Measurements from ENCODE around the gene HRC. TPM values are rescaled to one million over a fixed set of nuclear protein-coding genes. Genes with fewer than 3 reads are reported as not detected.
A peak's percentile ranks its signal among the peaks of the same experiment; 100 is the strongest.

HRC gene
- polyA plus RNA-seq, 1 of the 3 experiments (the other 2 are of a cell fraction) = not detected

GRCh38 chr19:49117677-49118564 lies 37.3 kb downstream of the HRC start:
- ChIA-PET POLR2A (interaction anchor here (0.6 to 1.4 kb wide), 3 partner anchors 32 to 1372 kb away, joined by 3 read pairs; no protein-coding TSS in a partner anchor), CTCF (interaction anchor here (1.0 to 6.2 kb wide), 10 partner anchors 10 to 108 kb away, joined by 3 to 86 read pairs (median 4); no protein-coding TSS in a partner anchor)
- peaks cover 5 to 29% of the 10 kb centered on the region in 2 experiments; a peak in 1 of 4 replicates for H3K4me1 ChIP-seq (ENCODE audit: control insufficient read depth in 1 of 2, insufficient read depth in 2 of 2, low read depth in 1 of 2, low read length in 1 of 2)
- peak; percentile 17 for DNase-seq
- peaks cover 16% of the 10 kb centered on the region for H3F3A ChIP-seq (replicated peaks; ENCODE audit: insufficient read depth)
- H3K79me2 ChIP-seq (ENCODE audit: insufficient read depth) = no peaks in the 10 kb centered on the region; the same call in 1 of the 2 replicates
- no peak for TF ChIP-seq REST (IDR thresholded peaks at IDR 0.05; ENCODE audit: low read depth, low read length)
- TF ChIP-seq, protein P1, sequence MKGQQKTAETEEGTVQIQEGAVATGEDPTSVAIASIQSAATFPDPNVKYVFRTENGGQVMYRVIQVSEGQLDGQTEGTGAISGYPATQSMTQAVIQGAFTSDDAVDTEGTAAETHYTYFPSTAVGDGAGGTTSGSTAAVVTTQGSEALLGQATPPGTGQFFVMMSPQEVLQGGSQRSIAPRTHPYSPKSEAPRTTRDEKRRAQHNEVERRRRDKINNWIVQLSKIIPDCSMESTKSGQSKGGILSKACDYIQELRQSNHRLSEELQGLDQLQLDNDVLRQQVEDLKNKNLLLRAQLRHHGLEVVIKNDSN (IDR thresholded peaks at IDR 0.05; ENCODE audit: borderline replicate concordance, low read depth) = no peak
- no peak for TF ChIP-seq SIN3A (IDR thresholded peaks at IDR 0.05; ENCODE audit: borderline replicate concordance, low read depth, low read length)
- no peak for TF ChIP-seq RFX5 (IDR thresholded peaks at IDR 0.05; ENCODE audit: low read length)
- H3K4me3 ChIP-seq (ENCODE audit: low read depth in 2 of 2, low read length in 1 of 2) = peak overlapping the region; percentile 61 to 65
- H2AFZ ChIP-seq (ENCODE audit: low read depth) = peak overlapping the region; percentile 88; the same call in 1 of the 2 replicates
- no peaks in the 10 kb centered on the region for H3K27me3 ChIP-seq (ENCODE audit: insufficient read depth)
- no peaks in the 10 kb centered on the region for H4K20me1 ChIP-seq (ENCODE audit: insufficient read depth)
- H3K36me3 ChIP-seq (replicated peaks in 1 of 2; ENCODE audit: control insufficient read depth in 1 of 2, insufficient read depth in 2 of 2, low read length in 1 of 2) = no peaks in the 10 kb centered on the region
- H3K9me3 ChIP-seq = no peaks in the 10 kb centered on the region
- peak overlapping the region; percentile 82 to 93 for H3K27ac ChIP-seq (ENCODE audit: low read depth in 2 of 2, low read length in 1 of 2)
- 69% methylated on average over 19 of the region's 26 CpGs for WGBS (ENCODE audit: low lambda C conversion rate)
- no peaks in the 10 kb centered on the region for H3K9me2 ChIP-seq
- H3K4me2 ChIP-seq = peak overlapping the region; percentile 98
- peak overlapping the region; percentile 72; the same call in 1 of the 2 replicates for H3K9ac ChIP-seq

DNA sequence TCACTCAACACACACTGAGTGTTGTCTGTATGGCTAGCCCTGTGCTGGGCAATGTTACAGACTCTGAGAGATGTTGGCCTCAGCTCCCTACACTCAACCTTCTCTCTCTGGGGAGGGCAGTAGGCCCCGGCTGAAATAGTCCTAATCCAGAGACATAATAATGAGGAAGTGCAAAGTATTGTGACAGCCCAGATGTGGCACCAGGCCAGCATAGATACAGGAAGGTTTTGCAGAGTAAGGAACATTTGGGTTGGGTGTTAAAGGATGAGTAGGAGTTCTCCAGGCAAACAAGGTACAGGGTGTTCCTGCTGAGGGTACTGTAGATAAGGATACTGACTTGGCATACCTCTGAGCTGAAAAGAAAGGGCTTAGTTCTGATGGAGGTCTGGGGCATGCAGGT lies 38.7 kb downstream of the HRC start:
- H3K79me2 ChIP-seq (ENCODE audit: insufficient read depth) = no peaks in the 10 kb centered on the region; the same call in 1 of the 2 replicates
- ChIA-PET POLR2A (interaction anchor here (0.7 kb wide), 1 partner anchor 11 kb away, joined by 5 read pairs; no protein-coding TSS in a partner anchor), CTCF (interaction anchor here (1.0 to 6.2 kb wide), 7 partner anchors 10 to 109 kb away, joined by 3 to 86 read pairs (median 3); no protein-coding TSS in a partner anchor)
- no peak overlapping the region for H3K4me3 ChIP-seq (ENCODE audit: low read depth in 2 of 2, low read length in 1 of 2)
- H3K9me2 ChIP-seq = no peaks in the 10 kb centered on the region
- H4K20me1 ChIP-seq (ENCODE audit: insufficient read depth) = no peaks in the 10 kb centered on the region
- no peak for DNase-seq
- WGBS (ENCODE audit: low lambda C conversion rate) = 83% methylated on average over 1 of the region's 1 CpG
- H2AFZ ChIP-seq (ENCODE audit: low read depth) = no peak overlapping the region
- no peaks in the 10 kb centered on the region for H3K27me3 ChIP-seq (ENCODE audit: insufficient read depth)
- H3K9ac ChIP-seq = no peak overlapping the region
- no peak for TF ChIP-seq GATA2 (CRISPR knock-in tag; IDR thresholded peaks at IDR 0.05)
- TF ChIP-seq ELF1 (IDR thresholded peaks at IDR 0.05) = no peak
- TF ChIP-seq MXI1 (IDR thresholded peaks at IDR 0.05; ENCODE audit: low read depth, low read length) = no peak
- no peak for TF ChIP-seq EZH2phosphoT487 (IDR thresholded peaks at IDR 0.05; ENCODE audit: borderline replicate concordance, low read depth)
- TF ChIP-seq FOXJ3 (CRISPR knock-in tag; IDR thresholded peaks at IDR 0.05) = no peak
- TF ChIP-seq RAD21 (IDR thresholded peaks at IDR 0.05; ENCODE audit: low read length) = no peak
- TF ChIP-seq TAF1 (IDR thresholded peaks at IDR 0.05; ENCODE audit: borderline replicate concordance, low read depth, low read length) = no peak
- no peak for TF ChIP-seq MEF2A (IDR thresholded peaks at IDR 0.05; ENCODE audit: borderline replicate concordance, low read depth)
- TF ChIP-seq POLR2AphosphoS5 (IDR thresholded peaks at IDR 0.05; ENCODE audit: low read depth, low read length) = no peak
- TF ChIP-seq, protein P2, sequence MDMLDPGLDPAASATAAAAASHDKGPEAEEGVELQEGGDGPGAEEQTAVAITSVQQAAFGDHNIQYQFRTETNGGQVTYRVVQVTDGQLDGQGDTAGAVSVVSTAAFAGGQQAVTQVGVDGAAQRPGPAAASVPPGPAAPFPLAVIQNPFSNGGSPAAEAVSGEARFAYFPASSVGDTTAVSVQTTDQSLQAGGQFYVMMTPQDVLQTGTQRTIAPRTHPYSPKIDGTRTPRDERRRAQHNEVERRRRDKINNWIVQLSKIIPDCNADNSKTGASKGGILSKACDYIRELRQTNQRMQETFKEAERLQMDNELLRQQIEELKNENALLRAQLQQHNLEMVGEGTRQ (IDR thresholded peaks at IDR 0.05; ENCODE audit: borderline replicate concordance, low read depth, low read length) = no peak
- TF ChIP-seq GABPA (IDR thresholded peaks at IDR 0.05; ENCODE audit: low read depth) = no peak
- no peak for TF ChIP-seq NRF1 (IDR thresholded peaks at IDR 0.05; ENCODE audit: low read depth, low read length)
- no peak for TF ChIP-seq JUND (IDR thresholded peaks at IDR 0.05)
- no peak for TF ChIP-seq RFX5 (IDR thresholded peaks at IDR 0.05; ENCODE audit: low read length)
- no peak for TF ChIP-seq NFIC (IDR thresholded peaks at IDR 0.05; ENCODE audit: borderline replicate concordance)
- no peak for TF ChIP-seq FOSL2 (IDR thresholded peaks at IDR 0.05; ENCODE audit: borderline replicate concordance, low read depth)
- TF ChIP-seq SIN3A (IDR thresholded peaks at IDR 0.05; ENCODE audit: borderline replicate concordance, low read depth, low read length) = no peak
- TF ChIP-seq TEAD4 (IDR thresholded peaks at IDR 0.05; ENCODE audit: borderline replicate concordance, insufficient read depth) = no peak
- H3F3A ChIP-seq (replicated peaks; ENCODE audit: insufficient read depth) = peaks cover 21% of the 10 kb centered on the region
- peaks cover 5 to 29% of the 10 kb centered on the region in 2 experiments; a peak in 1 of 4 replicates for H3K4me1 ChIP-seq (ENCODE audit: control insufficient read depth in 1 of 2, insufficient read depth in 2 of 2, low read depth in 1 of 2, low read length in 1 of 2)
- no peak overlapping the region for H3K27ac ChIP-seq (ENCODE audit: low read depth in 2 of 2, low read length in 1 of 2)
- H3K9me3 ChIP-seq = no peaks in the 10 kb centered on the region
- H3K36me3 ChIP-seq (replicated peaks in 1 of 2; ENCODE audit: control insufficient read depth in 1 of 2, insufficient read depth in 2 of 2, low read length in 1 of 2) = peaks cover 0 to 5% of the 10 kb centered on the region in 2 experiments
- no peak overlapping the region for H3K4me2 ChIP-seq
